HT1080 (cell line): ENCODE measurements around the gene SMPDL3B. TPM values are rescaled to one million over a fixed set of nuclear protein-coding genes. Genes with fewer than 3 reads are reported as not detected.

ENCODE experiments used
- DNase-seq: peaks from one replicate; pipeline ENCODE4 v3.0.0-alpha.2; 2015; ENCODE audit warnings: low read depth
- polyA plus RNA-seq, 2 experiments: library from polyadenylated mRNA; depleted of rRNA; stranded (reverse); fragments of >200 nt; gene quantifications; 2 replicates each; pipeline ENCODE4 v1.2.3, GENCODE V29; 2015
- total RNA-seq: library from RNA; depleted of rRNA; stranded (reverse); fragments of >200 nt; shearing (Covaris generic); gene quantifications from 2 replicates; pipeline ENCODE4 v1.2.3, GENCODE V29; 2014; rRNA removed

The SMPDL3B gene
- 0.34 and 0.60 TPM in 2 replicates for total RNA-seq
- 0.62 and 0.77 TPM in 2 replicates for polyA plus RNA-seq (2015; cell fraction: cytosol; rRNA removed)
- 1.3 and 1.4 TPM in 2 replicates for polyA plus RNA-seq (2015; cell fraction: nucleus; rRNA removed)

GRCh38 chr1:27934818-27935549 lies at the start of gene SMPDL3B:
Gene SMPDL3B (plus strand): TSS chr1:27935000. CDS start chr1:27935184, 184 bp downstream.
- peak; percentile 52 for DNase-seq

- no peak for DNase-seq
These were observed 49.7 kb upstream of the SMPDL3B start for GRCh38 chr1:27885114-27885528.

- DNase-seq: no peak
These were observed 49.0 kb upstream of the SMPDL3B start for GRCh38 chr1:27885621-27886352.

GRCh38 chr1:27886353-27886679 lies 48.5 kb upstream of the SMPDL3B start:
- no peak for DNase-seq

- no peak for DNase-seq
These were observed 48.1 kb upstream of the SMPDL3B start for GRCh38 chr1:27886744-27887143.

- DNase-seq: no peak
These were observed 47.4 kb upstream of the SMPDL3B start for GRCh38 chr1:27887215-27888021.

GRCh38 chr1:27889506-27889905 lies 45.3 kb upstream of the SMPDL3B start:
- DNase-seq: no peak

- no peak for DNase-seq
These were observed 43.5 kb upstream of the SMPDL3B start for GRCh38 chr1:27891196-27891889.

GRCh38 chr1:27894521-27894920 lies 40.3 kb upstream of the SMPDL3B start:
- DNase-seq: no peak

GRCh38 chr1:27906759-27907158 lies 28.0 kb upstream of the SMPDL3B start:
- no peak for DNase-seq

- no peak for DNase-seq
These were observed 22.4 kb upstream of the SMPDL3B start for GRCh38 chr1:27912429-27912828.

- DNase-seq: no peak
These were observed 19.7 kb upstream of the SMPDL3B start for GRCh38 chr1:27915082-27915575.

GRCh38 chr1:27922272-27922671 lies 12.5 kb upstream of the SMPDL3B start:
- no peak for DNase-seq

GRCh38 chr1:27928216-27928954 lies 6.4 kb upstream of the SMPDL3B start:
- peak; percentile 21 for DNase-seq

GRCh38 chr1:27931184-27931583 lies 3.6 kb upstream of the SMPDL3B start:
- DNase-seq: no peak

- DNase-seq: no peak
These were observed 3.0 kb upstream of the SMPDL3B start for GRCh38 chr1:27931759-27932158.

GRCh38 chr1:27935721-27936120 lies 921 bp downstream of the SMPDL3B start:
- DNase-seq: no peak

GRCh38 chr1:27936370-27936769 lies 1.6 kb downstream of the SMPDL3B start:
- DNase-seq: no peak

- no peak for DNase-seq
These were observed 2.7 kb downstream of the SMPDL3B start for GRCh38 chr1:27937524-27937836.

GRCh38 chr1:27938488-27938887 lies 3.7 kb downstream of the SMPDL3B start:
- DNase-seq: no peak
